Activated CD8-positive, alpha-beta T cell treated with anti-CD3 and anti-CD28 coated beads for 36 hours (primary cell): ENCODE measurements around the gene FAM13A. TPM values are rescaled to one million over a fixed set of nuclear protein-coding genes. Genes with fewer than 3 reads are reported as not detected.

Experiments
- ATAC-seq: fragments of 200-7000 bp; cut with Tn5 transposase; one replicate; pipeline ENCODE4 v1.10.0; 2021; ENCODE audit warnings: mild to moderate bottlenecking, moderate library complexity
- CTCF ChIA-PET: fragments of 350-600 bp; sonication (Branson Sonifier 250); formaldehyde crosslinking; loops from one replicate; lab custom pipeline; 2021; ENCODE audit warnings: antibody characterized with exemption; lab: Charles Lee
- POLR2A ChIA-PET: fragments of 350-600 bp; sonication (Branson Sonifier 250); formaldehyde crosslinking; loops from one replicate; lab custom pipeline; 2021; ENCODE audit warnings: antibody characterized with exemption; lab: Charles Lee
- DNase-seq: peaks from one replicate; pipeline ENCODE4 v3.0.0-alpha.2; 2020
- H3K27ac Mint-ChIP-seq: one replicate; pipeline ENCODE4 v1.8.0; 2021; ENCODE audit warnings: mild to moderate bottlenecking, mixed read lengths
- H3K27me3 Mint-ChIP-seq: one replicate; pipeline ENCODE4 v1.8.0; 2021; ENCODE audit warnings: mixed read lengths
- H3K36me3 Mint-ChIP-seq: one replicate; pipeline ENCODE4 v1.8.0; 2021; ENCODE audit warnings: low read depth, mixed read lengths
- H3K4me1 Mint-ChIP-seq: one replicate; pipeline ENCODE4 v1.8.0; 2021; ENCODE audit warnings: low read depth, mixed read lengths
- H3K4me3 Mint-ChIP-seq: one replicate; pipeline ENCODE4 v1.8.0; 2021; ENCODE audit warnings: mild to moderate bottlenecking, moderate library complexity, mixed read lengths
- H3K9me3 Mint-ChIP-seq: one replicate; pipeline ENCODE4 v1.8.0; 2021; ENCODE audit warnings: mixed read lengths
- intact Hi-C: fragments of 100-400 bp; cut with micrococcal nuclease; formaldehyde crosslinking; loops from one replicate; pipeline ENCODE4 v1.10.0; 2022
- total RNA-seq, 2 experiments: library from RNA; stranded (reverse); gene quantifications; one replicate each; pipeline ENCODE4 v1.2.3, GENCODE V29; 2021
- TF ChIP-seq, protein P1 (sequence below): fragments of 200-600 bp; IDR thresholded peaks from one replicate; pipeline ENCODE4 v1.8.0; 2022; ENCODE audit warnings: antibody characterized with exemption, mild to moderate bottlenecking

The FAM13A gene
- total RNA-seq, 2 experiments from 2014 or later: 4.5 to 6.0 TPM

DNA sequence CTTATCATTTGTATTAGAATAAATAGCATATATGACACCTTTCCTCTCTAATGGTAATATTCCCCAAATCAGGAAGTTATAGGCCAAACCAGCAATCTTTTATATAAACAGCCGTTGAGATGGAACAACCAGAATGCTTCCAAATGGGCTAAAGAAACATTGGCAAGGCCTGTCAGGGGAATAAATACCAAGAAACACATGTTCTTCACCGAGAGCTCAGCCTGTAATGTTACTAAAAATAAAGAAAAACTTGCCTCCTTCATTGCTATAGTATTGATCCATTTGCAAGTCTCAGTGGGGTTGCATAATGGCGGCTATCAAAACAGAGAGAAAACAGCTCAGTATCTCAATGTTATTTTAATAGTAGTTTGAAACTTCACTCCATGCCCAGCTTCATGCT, 104.9 kb downstream of the FAM13A start:
- Mint-ChIP-seq H3K9me3 (no peaks in the 10 kb centered on the region), H3K36me3 (no peaks in the 10 kb centered on the region), H3K4me3 (no peak overlapping the region), H3K27me3 (peaks cover 1% of the 10 kb centered on the region), H3K27ac (no peak overlapping the region), H3K4me1 (peaks cover 10% of the 10 kb centered on the region)
- TF ChIP-seq, protein P1, sequence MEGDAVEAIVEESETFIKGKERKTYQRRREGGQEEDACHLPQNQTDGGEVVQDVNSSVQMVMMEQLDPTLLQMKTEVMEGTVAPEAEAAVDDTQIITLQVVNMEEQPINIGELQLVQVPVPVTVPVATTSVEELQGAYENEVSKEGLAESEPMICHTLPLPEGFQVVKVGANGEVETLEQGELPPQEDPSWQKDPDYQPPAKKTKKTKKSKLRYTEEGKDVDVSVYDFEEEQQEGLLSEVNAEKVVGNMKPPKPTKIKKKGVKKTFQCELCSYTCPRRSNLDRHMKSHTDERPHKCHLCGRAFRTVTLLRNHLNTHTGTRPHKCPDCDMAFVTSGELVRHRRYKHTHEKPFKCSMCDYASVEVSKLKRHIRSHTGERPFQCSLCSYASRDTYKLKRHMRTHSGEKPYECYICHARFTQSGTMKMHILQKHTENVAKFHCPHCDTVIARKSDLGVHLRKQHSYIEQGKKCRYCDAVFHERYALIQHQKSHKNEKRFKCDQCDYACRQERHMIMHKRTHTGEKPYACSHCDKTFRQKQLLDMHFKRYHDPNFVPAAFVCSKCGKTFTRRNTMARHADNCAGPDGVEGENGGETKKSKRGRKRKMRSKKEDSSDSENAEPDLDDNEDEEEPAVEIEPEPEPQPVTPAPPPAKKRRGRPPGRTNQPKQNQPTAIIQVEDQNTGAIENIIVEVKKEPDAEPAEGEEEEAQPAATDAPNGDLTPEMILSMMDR: no peak
- CTCF ChIA-PET: interaction anchor here (1.4 kb wide), 1 partner anchor 8 kb away, joined by 3 read pairs; no protein-coding TSS in a partner anchor
- intact Hi-C loops: no loop called here
- ATAC-seq (no peak), DNase-seq (no peak)
- POLR2A ChIA-PET: no interaction called here

DNA sequence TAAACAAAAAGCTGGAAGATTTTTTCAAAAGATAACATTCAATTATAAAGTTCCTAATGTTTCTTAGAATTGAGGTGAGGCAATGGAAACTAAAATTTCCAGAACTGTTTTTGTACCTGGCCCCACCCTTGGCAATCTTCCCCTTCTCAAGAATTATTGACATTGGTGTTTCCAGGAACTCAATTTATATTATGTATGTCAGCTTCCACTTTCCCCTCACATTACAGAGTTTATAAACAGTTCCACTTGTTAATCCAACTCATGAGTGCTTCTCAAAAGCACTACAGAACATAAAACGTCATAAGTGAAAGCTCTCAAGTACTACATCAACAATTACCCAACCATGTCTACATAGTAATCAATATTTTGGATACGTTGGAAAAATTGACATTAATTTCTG, 107.4 kb downstream of the FAM13A start:
- Mint-ChIP-seq H3K27me3 (peaks cover 1% of the 10 kb centered on the region), H3K4me3 (no peak overlapping the region), H3K9me3 (no peaks in the 10 kb centered on the region), H3K36me3 (no peaks in the 10 kb centered on the region), H3K4me1 (peaks cover 10% of the 10 kb centered on the region), H3K27ac (no peak overlapping the region)
- TF ChIP-seq, protein P1: no peak
- DNase-seq (no peak), ATAC-seq (peak; percentile 58)
- intact Hi-C loops: no loop called here
- CTCF ChIA-PET: no interaction called here
- POLR2A ChIA-PET: no interaction called here

DNA sequence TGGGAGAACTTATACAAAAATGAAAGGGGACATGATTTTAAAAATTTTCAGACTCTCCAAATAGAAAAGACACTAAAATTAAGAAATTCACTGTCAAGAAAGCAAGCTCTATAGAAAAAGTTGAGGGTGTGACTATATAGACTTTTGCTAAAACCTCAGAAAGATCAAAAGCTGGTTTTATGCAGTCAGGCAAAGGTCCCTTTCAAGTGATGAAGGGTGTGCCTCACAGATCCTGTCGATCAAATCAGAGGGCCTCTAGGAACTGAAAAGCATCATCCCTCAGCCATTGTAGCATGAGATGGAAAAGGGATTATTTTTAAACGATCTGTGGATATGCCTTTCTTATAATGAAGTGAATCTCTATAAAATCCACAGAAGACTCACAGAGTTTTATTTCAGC, 116.5 kb downstream of the FAM13A start:
- peaks cover 10% of the 10 kb centered on the region for H3K4me1 Mint-ChIP-seq
- no peak overlapping the region for H3K4me3 Mint-ChIP-seq
- TF ChIP-seq, protein P1: no peak
- ATAC-seq (peak; percentile 47), DNase-seq (no peak)
- intact Hi-C loops: no loop called here
- H3K27ac Mint-ChIP-seq: no peak overlapping the region
- H3K36me3 Mint-ChIP-seq: no peaks in the 10 kb centered on the region
- no peaks in the 10 kb centered on the region for H3K9me3 Mint-ChIP-seq
- H3K27me3 Mint-ChIP-seq: no peaks in the 10 kb centered on the region
- POLR2A ChIA-PET: interaction anchor here (0.6 kb wide), 1 partner anchor 36 kb away, joined by 5 read pairs; no protein-coding TSS in a partner anchor
- CTCF ChIA-PET: interaction anchor here (0.9 kb wide), 1 partner anchor 8 kb away, joined by 3 read pairs; no protein-coding TSS in a partner anchor

DNA sequence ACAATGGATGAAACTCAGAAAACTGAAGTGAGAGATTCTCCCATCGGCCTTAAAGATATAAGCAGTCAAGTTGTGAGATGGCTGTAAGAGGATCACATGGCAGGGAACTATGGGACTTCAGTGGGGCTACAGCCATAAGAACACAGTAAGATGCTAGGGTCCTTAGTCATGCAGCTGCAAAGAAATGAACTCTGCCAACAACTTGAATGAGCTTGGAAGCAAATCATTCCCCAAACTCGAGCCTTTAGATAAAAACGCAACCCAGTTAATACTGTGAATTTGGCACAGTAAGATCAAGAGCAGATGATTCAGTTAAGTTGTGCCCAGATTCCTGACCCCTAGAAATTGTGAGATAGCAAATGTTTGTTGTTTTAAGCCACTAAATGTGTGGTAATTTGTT, 117.3 kb downstream of the FAM13A start:
- intact Hi-C loops: no loop called here
- ChIA-PET POLR2A (no interaction called here), CTCF (no interaction called here)
- H3K36me3 Mint-ChIP-seq: no peaks in the 10 kb centered on the region
- TF ChIP-seq, protein P1: no peak
- no peak overlapping the region for H3K4me3 Mint-ChIP-seq
- no peak overlapping the region for H3K27ac Mint-ChIP-seq
- no peaks in the 10 kb centered on the region for H3K9me3 Mint-ChIP-seq
- no peak for ATAC-seq
- H3K27me3 Mint-ChIP-seq: no peaks in the 10 kb centered on the region
- DNase-seq: no peak
- peaks cover 10% of the 10 kb centered on the region for H3K4me1 Mint-ChIP-seq

DNA sequence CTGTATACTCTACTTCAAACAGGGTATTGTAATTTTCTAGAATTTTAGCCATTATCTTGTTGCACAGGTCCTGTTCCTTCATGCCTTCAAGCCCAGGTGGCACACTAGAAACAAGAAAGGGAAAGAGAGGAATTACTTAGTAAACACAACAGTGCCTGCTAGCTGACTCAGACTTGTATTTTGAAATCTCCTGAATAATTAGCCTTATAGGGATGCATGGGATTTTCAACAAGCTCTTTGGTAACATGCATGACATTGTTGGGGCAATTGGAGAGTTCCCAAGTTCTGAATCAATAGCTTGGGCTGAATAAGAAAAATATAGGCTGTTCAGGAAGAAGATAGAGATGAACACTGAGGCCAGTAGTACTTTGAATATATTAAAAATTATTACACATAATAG, 118.8 kb downstream of the FAM13A start:
- Mint-ChIP-seq H3K36me3 (no peaks in the 10 kb centered on the region), H3K27me3 (no peaks in the 10 kb centered on the region), H3K9me3 (no peaks in the 10 kb centered on the region), H3K27ac (no peak overlapping the region), H3K4me3 (no peak overlapping the region), H3K4me1 (peaks cover 10% of the 10 kb centered on the region)
- ChIA-PET POLR2A (no interaction called here), CTCF (no interaction called here)
- intact Hi-C loops: no loop called here
- no peak for DNase-seq
- no peak for ATAC-seq
- TF ChIP-seq, protein P1: no peak
